NCI-H69 (cell line): ENCODE measurements around the gene EVA1A.

Experiments
- DNase-seq: peaks from one replicate; lab custom pipeline; 2025; lab: John Stamatoyannopoulos, UW

Gene EVA1A

GRCh38 chr2:75560768-75561565 lies at the start of gene EVA1A:
EVA1A (minus strand) TSS chr2:75560939; CDS start chr2:75518140, 42,799 bp downstream.
- DNase-seq = peak; percentile 83

- no peak for DNase-seq
Observed at GRCh38 chr2:75609937-75610508, 49.3 kb upstream of the EVA1A start.

- no peak for DNase-seq
Observed at GRCh38 chr2:75609334-75609689, 48.6 kb upstream of the EVA1A start.

GRCh38 chr2:75608684-75609333 lies 48.1 kb upstream of the EVA1A start:
- peak; percentile 73 for DNase-seq

GRCh38 chr2:75607988-75608683 lies 47.4 kb upstream of the EVA1A start:
- peak; percentile 26 for DNase-seq

- peak; percentile 48 for DNase-seq
Observed at GRCh38 chr2:75607400-75607798, 46.7 kb upstream of the EVA1A start.

- DNase-seq = no peak
Observed at GRCh38 chr2:75606761-75607399, 46.1 kb upstream of the EVA1A start.

- DNase-seq = peak; percentile 7
Observed at GRCh38 chr2:75605770-75606529, 45.2 kb upstream of the EVA1A start.

- no peak for DNase-seq
Observed at GRCh38 chr2:75604484-75604883, 43.7 kb upstream of the EVA1A start.

GRCh38 chr2:75603477-75603876 lies 42.7 kb upstream of the EVA1A start:
- DNase-seq = no peak

- no peak for DNase-seq
Observed at GRCh38 chr2:75602724-75603342, 42.1 kb upstream of the EVA1A start.

- DNase-seq = no peak
Observed at GRCh38 chr2:75600461-75601011, 39.8 kb upstream of the EVA1A start.

GRCh38 chr2:75598589-75599155 lies 37.9 kb upstream of the EVA1A start:
- no peak for DNase-seq

GRCh38 chr2:75597949-75598348 lies 37.2 kb upstream of the EVA1A start:
- DNase-seq = no peak

GRCh38 chr2:75596784-75597183 lies 36.0 kb upstream of the EVA1A start:
- no peak for DNase-seq

- no peak for DNase-seq
Observed at GRCh38 chr2:75595541-75596395, 35.0 kb upstream of the EVA1A start.

- peak; percentile 3 for DNase-seq
Observed at GRCh38 chr2:75594596-75594995, 33.9 kb upstream of the EVA1A start.

- peak; percentile 9 for DNase-seq
Observed at GRCh38 chr2:75592888-75593287, 32.1 kb upstream of the EVA1A start.

GRCh38 chr2:75592030-75592429 lies 31.3 kb upstream of the EVA1A start:
- peak; percentile 81 for DNase-seq
